Keratinocyte (primary cell): ENCODE measurements around the gene PRAMEF10. TPM values are rescaled to one million over a fixed set of nuclear protein-coding genes. Genes with fewer than 3 reads are reported as not detected.
"Not testable (repeated sequence)": the region's sequence is repeated elsewhere in the genome, so short reads cannot be mapped to it uniquely, and the experiment has no call there.

ENCODE experiments used
- DNase-seq: peaks from one replicate; pipeline ENCODE4 v3.0.0-alpha.2; 2011; ENCODE audit warnings: low read depth, missing footprints, low spot score
- FAIRE-seq: peaks from 2 replicates; lab custom pipeline; 2011; peaks lifted over from hg19 to GRCh38; lab: Jason Lieb, UNC
- H2AFZ ChIP-seq: 2 replicates; pipeline ENCODE4 v1.6.0; 2012; ENCODE audit warnings: low read length, control low read depth, inconsistent platforms; ENCODE audit not compliant: control insufficient read depth
- H3K27ac ChIP-seq: 2 replicates; pipeline ENCODE4 v1.5.1; 2011; ENCODE audit warnings: low read length; ENCODE audit not compliant: control insufficient read depth, insufficient read depth
- H3K27me3 ChIP-seq: 3 replicates; pipeline ENCODE4 v1.6.0; 2011; ENCODE audit warnings: low read length; ENCODE audit not compliant: control insufficient read depth, insufficient read depth; ENCODE audit errors: extremely low read depth
- H3K36me3 ChIP-seq, 2 experiments: 2 replicates in 1 of 2; 3 replicates in 1 of 2; pipeline ENCODE4 v1.5.1; 2011; ENCODE audit warnings: low read length in 2 of 2, mild to moderate bottlenecking in 1 of 2; ENCODE audit not compliant: control insufficient read depth in 2 of 2, insufficient read depth in 2 of 2; ENCODE audit errors: extremely low read depth in 1 of 2
- H3K4me1 ChIP-seq: 3 replicates; pipeline ENCODE4 v1.5.1; 2011; ENCODE audit warnings: low read length; ENCODE audit not compliant: control insufficient read depth, insufficient read depth; ENCODE audit errors: extremely low read depth
- H3K4me2 ChIP-seq: 3 replicates; pipeline ENCODE4 v1.6.0; 2011; ENCODE audit warnings: low read depth, low read length; ENCODE audit not compliant: control insufficient read depth, insufficient read depth; ENCODE audit errors: extremely low read depth
- H3K4me3 ChIP-seq, 3 experiments: fragments of 200-600 bp in 1 of 3; sonication (generic) in 1 of 3; 2 replicates in 2 of 3; 3 replicates in 1 of 3; pipeline ENCODE4 v1.5.1; 2011 to 2016; ENCODE audit warnings: low read length in 3 of 3, mild to moderate bottlenecking in 3 of 3, control low read depth in 2 of 3, inconsistent platforms in 1 of 3, low read depth in 1 of 3, mixed read lengths in 1 of 3, mixed run types in 1 of 3, moderate library complexity in 1 of 3; ENCODE audit not compliant: control insufficient read depth in 2 of 3, insufficient read depth in 2 of 3; ENCODE audit errors: extremely low read depth in 1 of 3
- H3K79me2 ChIP-seq: 2 replicates; pipeline ENCODE4 v1.6.0; 2012; ENCODE audit warnings: low read length; ENCODE audit not compliant: control insufficient read depth, insufficient read depth
- H3K9ac ChIP-seq: 3 replicates; pipeline ENCODE4 v1.6.0; 2011; ENCODE audit warnings: low read length; ENCODE audit not compliant: control insufficient read depth, insufficient read depth; ENCODE audit errors: extremely low read depth
- H3K9me1 ChIP-seq: 3 replicates; pipeline ENCODE4 v1.6.0; 2011; ENCODE audit warnings: low read length; ENCODE audit not compliant: control insufficient read depth, insufficient read depth; ENCODE audit errors: extremely low read depth
- H3K9me3 ChIP-seq: 2 replicates; pipeline ENCODE4 v1.5.1; 2012; ENCODE audit warnings: low read depth, low read length; ENCODE audit not compliant: control insufficient read depth
- H4K20me1 ChIP-seq: 3 replicates; pipeline ENCODE4 v1.6.0; 2011; ENCODE audit warnings: low read length; ENCODE audit not compliant: control insufficient read depth, insufficient read depth; ENCODE audit errors: extremely low read depth
- dilution Hi-C: fragments of 300-500 bp; cut with MboI; formaldehyde crosslinking; loops from one replicate; pipeline ENCODE4 v1.7.0; 2020; ENCODE audit warnings: low sequenced_read_pairs; ENCODE audit not compliant: extremely low pct_ligation_motif_present
- polyA plus RNA-seq, 5 experiments: library from polyadenylated mRNA; depleted of rRNA in 3 of 5; stranded (reverse) in 3 of 5; stranded (forward) in 1 of 5; unstranded in 1 of 5; fragments of >200 nt; gene quantifications; 1 replicate in 1 of 5; 2 replicates in 3 of 5; 3 replicates in 1 of 5; pipeline versions ENCODE4 v1.2.1 to v1.2.3, GENCODE V29; 2011 to 2012; ENCODE audit warnings: missing spikeins in 2 of 5, low read depth in 1 of 5, low replicate concordance in 1 of 5

PRAMEF10 gene
- polyA plus RNA-seq, 1 donor (not counting 4 experiments of a cell fraction or from before 2014, with no cell fraction given) = not detected

- H4K20me1 ChIP-seq, H3K4me1 ChIP-seq, FAIRE-seq, H3K9me3 ChIP-seq, H3K36me3 ChIP-seq, H3K27ac ChIP-seq, H2AFZ ChIP-seq, H3K9me1 ChIP-seq, dilution Hi-C loops, DNase-seq, H3K9ac ChIP-seq, H3K27me3 ChIP-seq, H3K4me3 ChIP-seq, H3K79me2 ChIP-seq, H3K4me2 ChIP-seq: not testable (repeated sequence)
Observed at GRCh38 chr1:12916310-12916709, 18.2 kb upstream of the PRAMEF10 start, which contains the start of gene PRAMEF7. Gene PRAMEF7 (plus strand): TSS chr1:12916610. CDS start chr1:12917693, 1,083 bp downstream.

- H4K20me1 ChIP-seq, H3K4me1 ChIP-seq, FAIRE-seq, H3K36me3 ChIP-seq, H2AFZ ChIP-seq, H3K4me3 ChIP-seq, H3K9ac ChIP-seq, H3K79me2 ChIP-seq, H3K27ac ChIP-seq, H3K9me1 ChIP-seq, H3K9me3 ChIP-seq, H3K27me3 ChIP-seq, dilution Hi-C loops, DNase-seq, H3K4me2 ChIP-seq: not testable (repeated sequence)
Observed at GRCh38 chr1:12903793-12904572, 5.9 kb upstream of the PRAMEF10 start.

- H3K9ac ChIP-seq, FAIRE-seq, H3K27ac ChIP-seq, H3K9me1 ChIP-seq, H3K27me3 ChIP-seq, H3K4me3 ChIP-seq, H3K4me2 ChIP-seq, H3K4me1 ChIP-seq, H2AFZ ChIP-seq, DNase-seq, H4K20me1 ChIP-seq, H3K79me2 ChIP-seq, H3K36me3 ChIP-seq, dilution Hi-C loops, H3K9me3 ChIP-seq: not testable (repeated sequence)
Observed at GRCh38 chr1:12899186-12899585, 1.1 kb upstream of the PRAMEF10 start.

GRCh38 chr1:12886101-12886500, 12.0 kb downstream of the PRAMEF10 start, which contains the start of gene PRAMEF4:
Gene PRAMEF4 (minus strand): TSS chr1:12886201. CDS start chr1:12883394, 2,807 bp downstream.
- FAIRE-seq, H3K9me3 ChIP-seq, H3K79me2 ChIP-seq, H3K4me1 ChIP-seq, H4K20me1 ChIP-seq, H3K9ac ChIP-seq, H3K27ac ChIP-seq, H3K27me3 ChIP-seq, dilution Hi-C loops, H3K9me1 ChIP-seq, H3K4me3 ChIP-seq, H3K4me2 ChIP-seq, DNase-seq, H3K36me3 ChIP-seq, H2AFZ ChIP-seq: not testable (repeated sequence)

GRCh38 chr1:12878453-12878852, 19.6 kb downstream of the PRAMEF10 start:
- H2AFZ ChIP-seq, H3K4me2 ChIP-seq, H4K20me1 ChIP-seq, H3K9me3 ChIP-seq, dilution Hi-C loops, H3K4me3 ChIP-seq, H3K79me2 ChIP-seq, H3K27ac ChIP-seq, H3K36me3 ChIP-seq, H3K9ac ChIP-seq, H3K27me3 ChIP-seq, DNase-seq, H3K4me1 ChIP-seq, H3K9me1 ChIP-seq, FAIRE-seq: not testable (repeated sequence)
